ENCODE results near the gene MYO1B. TPM values are rescaled to one million over a fixed set of nuclear protein-coding genes. Genes with fewer than 3 reads are reported as not detected.

MYO1B gene
- total and polyA plus RNA-seq, 4 donors = 14.1 to 86.4 (median 56.3) TPM

DNA sequence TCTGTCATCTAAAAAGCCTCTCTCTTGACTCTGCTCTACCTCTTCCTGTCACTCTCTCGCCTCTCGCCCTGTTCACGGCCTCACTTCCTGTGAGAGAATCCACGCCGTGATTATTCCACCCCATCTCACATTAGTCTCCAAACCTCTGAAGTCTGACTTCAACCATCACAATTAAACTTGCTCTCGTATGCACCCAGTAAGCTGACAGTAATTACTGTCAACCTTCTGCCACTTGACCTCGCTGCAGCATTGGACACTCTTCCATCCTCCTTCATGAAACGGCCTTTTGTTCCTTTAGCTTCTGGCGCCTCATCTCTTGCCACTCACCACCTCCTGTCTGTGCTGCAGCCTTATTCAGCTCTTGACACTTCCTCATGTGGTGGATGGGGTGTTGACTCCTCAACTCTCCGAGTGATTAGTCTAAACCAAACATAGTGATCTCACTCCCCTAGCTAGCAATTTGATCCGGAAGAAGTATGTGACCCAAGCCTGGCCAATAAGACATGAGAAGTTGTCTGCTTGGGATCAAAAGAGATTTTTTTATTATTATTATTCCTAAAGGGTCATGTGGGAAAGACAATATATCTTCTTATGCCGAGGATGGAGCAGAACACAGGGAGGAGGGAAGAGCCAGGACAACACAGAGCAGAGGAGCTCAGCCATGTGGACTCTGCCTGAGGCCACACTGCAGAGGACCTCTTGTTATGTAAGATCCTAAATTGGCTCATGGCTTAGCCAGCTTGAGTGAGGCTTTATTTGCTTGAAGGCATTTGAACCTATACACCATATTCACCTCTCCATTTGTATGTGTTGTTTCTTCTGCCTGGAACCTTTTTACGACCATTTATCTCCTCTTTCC lies 38.4 kb upstream of the MYO1B start:
- Histone ChIP-seq H3K9me3 (ENCODE audit: control insufficient read depth, low read length) (no peaks in the 10 kb centered on the region), H3K4me3 (ENCODE audit: low read length in 2 of 2) (no peak overlapping the region), H3K36me3 (ENCODE audit: control insufficient read depth in 1 of 2, insufficient read depth in 2 of 2, low read length in 1 of 2) (no peaks in the 10 kb centered on the region), H3K4me1 (ENCODE audit: control insufficient read depth in 1 of 2, insufficient read depth in 2 of 2, low read length in 2 of 2) (no peaks in the 10 kb centered on the region), H3K27me3 (ENCODE audit: control insufficient read depth in 1 of 2, insufficient read depth in 2 of 2, low read length in 1 of 2) (peaks cover 0 to 3% of the 10 kb centered on the region in 2 donors), H3K27ac (ENCODE audit: low read depth in 1 of 2, low read length in 2 of 2) (no peak overlapping the region)
- ATAC-seq (ENCODE audit: low FRiP score) (no peak), DNase-seq (no peak)
- intact Hi-C loops (cut with DNase I) = no loop called here
- 87% methylated on average over 13 of the region's 13 CpGs for WGBS, 2 donors

DNA sequence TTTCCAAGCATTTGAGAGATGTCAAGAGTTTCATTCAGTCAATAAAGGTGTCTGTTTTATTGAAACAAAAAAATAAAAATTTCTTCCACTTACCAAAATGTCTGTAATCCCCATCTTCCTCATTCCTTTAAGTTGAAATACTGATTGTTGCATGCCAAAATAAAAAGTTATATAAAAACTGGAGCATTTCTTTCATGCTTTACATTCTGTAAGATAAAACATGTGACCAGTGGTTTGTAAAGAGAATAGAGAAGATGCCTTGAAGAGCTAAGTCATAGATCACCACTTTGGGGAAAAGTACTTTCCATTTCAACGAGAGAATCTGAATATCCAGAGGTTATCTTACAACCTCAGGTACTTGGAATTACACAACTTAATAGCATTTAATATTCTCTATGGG lies 35.9 kb upstream of the MYO1B start:
- Histone ChIP-seq H3K4me1 (ENCODE audit: control insufficient read depth in 1 of 2, insufficient read depth in 2 of 2, low read length in 2 of 2) (no peaks in the 10 kb centered on the region), H3K36me3 (ENCODE audit: control insufficient read depth in 1 of 2, insufficient read depth in 2 of 2, low read length in 1 of 2) (no peaks in the 10 kb centered on the region), H3K27me3 (ENCODE audit: control insufficient read depth in 1 of 2, insufficient read depth in 2 of 2, low read length in 1 of 2) (no peaks in the 10 kb centered on the region), H3K9me3 (ENCODE audit: control insufficient read depth, low read length) (no peaks in the 10 kb centered on the region), H3K27ac (ENCODE audit: low read depth in 1 of 2, low read length in 2 of 2) (no peak overlapping the region), H3K4me3 (ENCODE audit: low read length in 2 of 2) (no peak overlapping the region)
- ATAC-seq (ENCODE audit: low FRiP score) (no peak), DNase-seq (no peak)
- 62 to 70% methylated on average over 1 of the region's 1 CpG for WGBS, 2 donors
- intact Hi-C loops (cut with DNase I) = no loop called here

DNA sequence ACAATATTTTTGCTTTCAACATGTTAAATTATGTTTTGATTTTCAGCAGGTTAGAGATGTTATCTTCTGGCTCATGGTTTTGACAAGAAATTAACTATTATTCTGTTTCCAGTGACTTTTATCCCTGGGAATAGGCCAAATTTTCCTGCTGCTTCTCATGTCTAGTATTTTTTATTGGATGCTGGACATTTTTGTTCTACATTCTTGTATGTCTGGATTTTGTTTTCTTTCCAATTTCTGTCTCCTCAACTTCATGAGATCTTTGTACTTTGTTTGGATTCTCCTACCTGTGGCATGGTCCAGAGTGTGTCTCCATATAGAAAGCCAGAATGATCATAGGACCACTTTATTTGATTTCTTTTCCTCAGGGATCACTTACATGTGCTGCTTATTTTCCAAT lies 33.1 kb upstream of the MYO1B start:
- ATAC-seq (ENCODE audit: low FRiP score) (no peak), DNase-seq (no peak)
- Histone ChIP-seq H3K36me3 (ENCODE audit: control insufficient read depth in 1 of 2, insufficient read depth in 2 of 2, low read length in 1 of 2) (no peaks in the 10 kb centered on the region), H3K4me1 (ENCODE audit: control insufficient read depth in 1 of 2, insufficient read depth in 2 of 2, low read length in 2 of 2) (no peaks in the 10 kb centered on the region), H3K9me3 (ENCODE audit: control insufficient read depth, low read length) (no peaks in the 10 kb centered on the region), H3K27ac (ENCODE audit: low read depth in 1 of 2, low read length in 2 of 2) (no peak overlapping the region), H3K27me3 (ENCODE audit: control insufficient read depth in 1 of 2, insufficient read depth in 2 of 2, low read length in 1 of 2) (no peaks in the 10 kb centered on the region), H3K4me3 (ENCODE audit: low read length in 2 of 2) (no peak overlapping the region)
- intact Hi-C loops (cut with DNase I) = no loop called here

DNA sequence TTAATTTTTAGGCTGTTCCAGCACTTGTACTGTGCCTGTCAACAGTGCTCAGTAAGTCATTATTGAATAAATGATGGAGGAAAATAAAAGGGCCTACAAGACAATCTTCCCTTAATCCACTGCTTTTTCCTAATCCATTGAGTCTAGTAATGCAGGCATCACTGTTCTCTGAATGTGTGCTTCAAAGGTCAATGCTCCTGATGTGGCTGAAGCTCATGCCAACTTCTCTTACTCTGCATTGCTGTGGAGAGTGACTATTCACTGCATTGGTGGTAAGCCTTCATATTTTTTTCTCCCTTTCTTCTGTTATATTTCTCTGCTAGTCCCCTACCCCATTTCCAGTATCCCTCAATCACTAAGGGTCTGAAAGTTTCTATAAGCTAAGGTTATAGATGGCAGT lies 31.9 kb upstream of the MYO1B start:
- intact Hi-C loops (cut with DNase I) = no loop called here

DNA sequence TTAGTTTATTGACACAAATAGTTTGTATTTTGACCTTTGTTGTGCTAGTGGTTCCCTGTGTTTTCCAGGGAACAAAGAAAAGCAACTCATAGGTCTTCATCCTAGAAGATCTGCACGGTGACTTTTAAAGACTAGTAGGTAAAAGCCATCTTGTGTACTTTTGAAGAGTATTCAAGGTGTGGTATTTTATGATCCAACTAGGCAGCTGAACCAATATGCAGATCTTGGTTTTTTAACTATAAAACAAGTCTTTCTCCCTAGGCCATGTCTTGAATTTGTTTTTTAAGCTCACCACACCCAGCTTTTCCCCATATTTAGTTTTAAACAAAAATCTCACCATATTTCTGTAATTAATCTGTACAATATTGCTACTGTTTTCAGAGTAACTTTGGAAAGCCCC lies 30.0 kb upstream of the MYO1B start:
- H3K9me3 ChIP-seq (ENCODE audit: control insufficient read depth, low read length) = no peaks in the 10 kb centered on the region
- ATAC-seq (ENCODE audit: low FRiP score) (no peak), DNase-seq (no peak)
- peaks cover 0 to 2% of the 10 kb centered on the region in 2 donors for H3K4me1 ChIP-seq (ENCODE audit: control insufficient read depth in 1 of 2, insufficient read depth in 2 of 2, low read length in 2 of 2)
- H3K36me3 ChIP-seq (ENCODE audit: control insufficient read depth in 1 of 2, insufficient read depth in 2 of 2, low read length in 1 of 2) = no peaks in the 10 kb centered on the region
- intact Hi-C loops (cut with DNase I) = loop anchor here (5.0 kb wide), 1 partner anchor 287 kb away; no protein-coding TSS in a partner anchor
- H3K27ac ChIP-seq (ENCODE audit: low read depth in 1 of 2, low read length in 2 of 2) = no peak overlapping the region
- H3K4me3 ChIP-seq (ENCODE audit: low read length in 2 of 2) = no peak overlapping the region
- 93 to 96% methylated on average over 1 of the region's 1 CpG for WGBS, 2 donors
- H3K27me3 ChIP-seq (ENCODE audit: control insufficient read depth in 1 of 2, insufficient read depth in 2 of 2, low read length in 1 of 2) = no peaks in the 10 kb centered on the region

More for the DNA sequence above, 31.9 kb upstream of the MYO1B start:
- DNase-seq (no peak), ATAC-seq (ENCODE audit: low FRiP score) (no peak)
- Histone ChIP-seq H3K27me3 (ENCODE audit: control insufficient read depth in 1 of 2, insufficient read depth in 2 of 2, low read length in 1 of 2) (no peaks in the 10 kb centered on the region), H3K9me3 (ENCODE audit: control insufficient read depth, low read length) (no peaks in the 10 kb centered on the region), H3K4me1 (ENCODE audit: control insufficient read depth in 1 of 2, insufficient read depth in 2 of 2, low read length in 2 of 2) (no peaks in the 10 kb centered on the region), H3K36me3 (ENCODE audit: control insufficient read depth in 1 of 2, insufficient read depth in 2 of 2, low read length in 1 of 2) (no peaks in the 10 kb centered on the region), H3K27ac (ENCODE audit: low read depth in 1 of 2, low read length in 2 of 2) (no peak overlapping the region), H3K4me3 (ENCODE audit: low read length in 2 of 2) (no peak overlapping the region)

DNA sequence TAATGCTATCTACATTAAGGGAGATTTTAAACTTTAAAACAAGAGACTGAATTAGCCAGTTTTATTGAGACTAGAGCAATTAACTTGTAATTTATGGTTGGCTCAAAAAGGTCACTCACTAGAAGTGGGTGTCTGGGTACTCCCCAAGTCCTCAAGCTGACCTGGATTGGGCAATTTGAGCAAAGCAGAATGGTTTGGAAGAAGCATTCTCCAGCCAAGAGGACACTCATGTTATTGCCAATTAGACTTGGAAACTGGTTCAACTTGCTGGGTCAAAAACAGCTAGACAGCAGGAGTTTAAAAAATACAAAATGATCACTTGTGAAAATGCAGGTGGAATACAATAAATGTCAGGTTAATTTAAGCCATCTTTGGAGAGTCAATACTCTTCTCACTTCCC lies 29.5 kb upstream of the MYO1B start:
- Histone ChIP-seq H3K36me3 (ENCODE audit: control insufficient read depth in 1 of 2, insufficient read depth in 2 of 2, low read length in 1 of 2) (no peaks in the 10 kb centered on the region), H3K9me3 (ENCODE audit: control insufficient read depth, low read length) (no peaks in the 10 kb centered on the region), H3K27me3 (ENCODE audit: control insufficient read depth in 1 of 2, insufficient read depth in 2 of 2, low read length in 1 of 2) (no peaks in the 10 kb centered on the region), H3K4me1 (ENCODE audit: control insufficient read depth in 1 of 2, insufficient read depth in 2 of 2, low read length in 2 of 2) (peaks cover 0 to 2% of the 10 kb centered on the region in 2 donors), H3K4me3 (ENCODE audit: low read length in 2 of 2) (no peak overlapping the region), H3K27ac (ENCODE audit: low read depth in 1 of 2, low read length in 2 of 2) (no peak overlapping the region)
- intact Hi-C loops (cut with DNase I) = loop anchor here (5.0 kb wide), 1 partner anchor 287 kb away; no protein-coding TSS in a partner anchor
- ATAC-seq (ENCODE audit: low FRiP score) = no peak
- DNase-seq = no peak

DNA sequence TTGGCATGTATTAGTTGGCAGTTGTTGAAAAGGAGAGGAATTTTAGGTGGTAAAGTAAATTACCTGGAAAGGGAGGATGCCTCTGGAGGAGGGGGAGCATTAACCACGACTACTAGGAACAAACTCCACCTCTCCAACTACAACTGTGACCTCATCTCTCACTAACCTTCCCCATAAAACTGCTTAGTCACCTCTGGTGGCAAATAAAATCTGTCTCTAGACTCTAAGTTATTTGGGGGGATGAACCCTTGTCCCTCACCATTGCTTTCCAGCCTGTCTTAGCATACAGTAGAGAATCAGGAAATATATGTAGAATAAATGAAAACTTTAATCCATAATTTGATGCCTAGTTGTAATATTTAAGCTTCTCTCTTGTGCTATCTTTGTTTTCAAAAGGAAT lies 27.6 kb upstream of the MYO1B start:
- no peak for ATAC-seq (ENCODE audit: low FRiP score)
- 5 to 6% methylated on average over 1 of the region's 1 CpG for WGBS, 2 donors

DNA sequence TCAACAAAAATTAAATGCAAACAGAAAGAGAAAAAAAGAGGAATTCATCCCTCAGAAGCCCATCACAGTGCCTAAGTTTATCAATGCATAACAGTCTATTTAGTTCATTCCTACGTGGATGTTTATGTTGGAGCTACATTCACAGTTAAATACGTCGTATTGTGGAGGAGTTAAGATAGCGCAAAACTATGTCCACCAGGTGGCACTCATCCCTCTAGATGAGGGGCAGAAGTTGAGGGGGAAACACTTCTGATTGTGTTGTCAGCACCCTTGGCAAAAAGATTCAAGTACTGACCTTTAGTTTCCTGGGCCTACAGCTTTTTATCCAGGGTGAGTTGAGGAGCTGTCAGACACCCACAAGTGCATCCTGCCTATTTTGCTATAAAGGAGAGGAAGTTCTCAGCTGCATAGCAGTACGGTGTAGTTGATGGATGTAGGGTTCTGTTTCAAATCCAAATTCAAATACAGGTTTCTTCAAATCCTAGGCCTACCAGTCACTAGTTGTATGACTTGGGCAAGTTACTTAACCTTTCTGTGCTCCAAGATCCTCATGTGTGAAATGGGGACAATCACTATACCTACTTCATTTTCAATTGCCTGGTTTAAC lies 26.8 kb upstream of the MYO1B start:
- Histone ChIP-seq H3K4me3 (ENCODE audit: low read length in 2 of 2) (no peak overlapping the region), H3K27ac (ENCODE audit: low read depth in 1 of 2, low read length in 2 of 2) (no peak overlapping the region), H3K9me3 (ENCODE audit: control insufficient read depth, low read length) (no peaks in the 10 kb centered on the region), H3K27me3 (ENCODE audit: control insufficient read depth in 1 of 2, insufficient read depth in 2 of 2, low read length in 1 of 2) (no peaks in the 10 kb centered on the region), H3K36me3 (ENCODE audit: control insufficient read depth in 1 of 2, insufficient read depth in 2 of 2, low read length in 1 of 2) (no peaks in the 10 kb centered on the region), H3K4me1 (ENCODE audit: control insufficient read depth in 1 of 2, insufficient read depth in 2 of 2, low read length in 2 of 2) (peaks cover 0 to 2% of the 10 kb centered on the region in 2 donors)
- ATAC-seq (ENCODE audit: low FRiP score) (no peak), DNase-seq (no peak)
- intact Hi-C loops (cut with DNase I) = loop anchor here (5.0 kb wide), 1 partner anchor 284 kb away; no protein-coding TSS in a partner anchor
- WGBS, 2 donors = 21 to 22% methylated on average over 5 of the region's 5 CpGs

More for the DNA sequence above, 27.6 kb upstream of the MYO1B start:
- peaks cover 0 to 2% of the 10 kb centered on the region in 2 donors for H3K4me1 ChIP-seq (ENCODE audit: control insufficient read depth in 1 of 2, insufficient read depth in 2 of 2, low read length in 2 of 2)
- no peak for DNase-seq
- no peak overlapping the region for H3K4me3 ChIP-seq (ENCODE audit: low read length in 2 of 2)
- no peak overlapping the region for H3K27ac ChIP-seq (ENCODE audit: low read depth in 1 of 2, low read length in 2 of 2)
- H3K27me3 ChIP-seq (ENCODE audit: control insufficient read depth in 1 of 2, insufficient read depth in 2 of 2, low read length in 1 of 2) = no peaks in the 10 kb centered on the region
- no peaks in the 10 kb centered on the region for H3K9me3 ChIP-seq (ENCODE audit: control insufficient read depth, low read length)
- H3K36me3 ChIP-seq (ENCODE audit: control insufficient read depth in 1 of 2, insufficient read depth in 2 of 2, low read length in 1 of 2) = no peaks in the 10 kb centered on the region
- intact Hi-C loops (cut with DNase I) = loop anchor here (5.0 kb wide), 1 partner anchor 285 kb away; no protein-coding TSS in a partner anchor

DNA sequence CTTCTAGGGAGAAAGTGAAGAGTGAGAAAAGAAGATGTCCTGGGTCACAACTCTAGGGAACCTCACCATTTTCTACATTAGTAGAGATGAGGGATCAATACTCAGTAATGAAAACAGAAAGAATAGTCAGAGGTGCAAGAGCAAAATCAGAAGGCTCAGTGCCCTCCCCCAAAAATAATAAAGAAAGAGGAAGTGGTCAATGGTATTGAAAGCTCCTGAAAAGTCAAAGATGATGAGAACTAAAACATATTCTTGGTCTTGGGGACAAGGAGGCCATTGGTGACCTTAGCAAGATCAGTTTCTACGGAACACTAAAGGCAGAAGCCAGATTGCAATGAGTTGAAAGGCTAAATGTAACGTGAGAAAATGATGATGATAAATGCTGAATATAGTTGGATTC lies 24.5 kb upstream of the MYO1B start:
- Histone ChIP-seq H3K27me3 (ENCODE audit: control insufficient read depth in 1 of 2, insufficient read depth in 2 of 2, low read length in 1 of 2) (no peaks in the 10 kb centered on the region), H3K9me3 (ENCODE audit: control insufficient read depth, low read length) (no peaks in the 10 kb centered on the region), H3K27ac (ENCODE audit: low read depth in 1 of 2, low read length in 2 of 2) (no peak overlapping the region), H3K4me1 (ENCODE audit: control insufficient read depth in 1 of 2, insufficient read depth in 2 of 2, low read length in 2 of 2) (peaks cover 0 to 2% of the 10 kb centered on the region in 2 donors), H3K4me3 (ENCODE audit: low read length in 2 of 2) (no peak overlapping the region), H3K36me3 (ENCODE audit: control insufficient read depth in 1 of 2, insufficient read depth in 2 of 2, low read length in 1 of 2) (no peaks in the 10 kb centered on the region)
- ATAC-seq (ENCODE audit: low FRiP score) (no peak), DNase-seq (no peak)
- intact Hi-C loops (cut with DNase I) = loop anchor here in 1 of 2 donors (10.0 kb wide), 1 partner anchor 46 kb away; no protein-coding TSS in a partner anchor
- WGBS, 2 donors = 92 to 96% methylated on average over 2 of the region's 2 CpGs
